GM12878 (cell line): ENCODE measurements around the gene GPR68. TPM values are rescaled to one million over a fixed set of nuclear protein-coding genes. Genes with fewer than 3 reads are reported as not detected.

ENCODE experiments used
- ATAC-seq: fragments of 200-7000 bp; cut with Tn5 transposase; 3 replicates; pipeline ENCODE4 v1.9.1; 2020; ENCODE audit warnings: mild to moderate bottlenecking, moderate library complexity
- BruUV-seq: library from RNA; stranded (reverse); fragments of 400-500 nt; replicated peaks from 2 replicates; lab custom pipeline; 2021; lab: Mats Ljungman, UMichigan
- CTCF ChIA-PET: fragments of 300-600 bp; sonication (Branson Sonifier 250); formaldehyde crosslinking; extraction: SDS; loops from one replicate; lab custom pipeline; 2021; ENCODE audit warnings: inconsistent platforms; lab: Yijun Ruan, JAX
- POLR2A ChIA-PET: fragments of 350-600 bp; formaldehyde crosslinking; extraction: SDS; loops from one replicate; lab custom pipeline; 2021; ENCODE audit warnings: inconsistent platforms; lab: Charles Lee
- RAD21 ChIA-PET: fragments of 300-600 bp; sonication (Branson Sonifier 250); formaldehyde crosslinking; loops from one replicate; lab custom pipeline; 2023; ENCODE audit warnings: antibody characterized with exemption; ENCODE audit not compliant: unreplicated experiment; lab: Charles Lee
- SMC1A ChIA-PET: fragments of 300-600 bp; sonication (Branson Sonifier 250); formaldehyde crosslinking; loops from one replicate; lab custom pipeline; 2023; ENCODE audit not compliant: unreplicated experiment, uncharacterized antibody; lab: Charles Lee
- DNase-seq: peaks from one replicate; pipeline ENCODE4 v3.0.0-alpha.2; 2011; ENCODE audit warnings: low read depth, low spot score
- FAIRE-seq: peaks from 3 replicates; lab custom pipeline; 2011; peaks lifted over from hg19 to GRCh38; lab: Jason Lieb, UNC
- H2AFZ ChIP-seq: 2 replicates; pipeline ENCODE4 v1.6.0; 2011; ENCODE audit warnings: low read depth, low read length, control low read depth; ENCODE audit not compliant: control insufficient read depth
- H3K27ac ChIP-seq: 2 replicates; pipeline ENCODE4 v1.5.1; 2011; ENCODE audit warnings: control low read depth; ENCODE audit not compliant: control insufficient read depth, insufficient read depth
- H3K27me3 ChIP-seq, 2 experiments: replicated peaks in 1 of 2; 2 replicates each; pipeline versions ENCODE4 v1.6.0 to v1.6.1; 2011; ENCODE audit warnings: low read length in 1 of 2; ENCODE audit not compliant: control insufficient read depth in 2 of 2, insufficient read depth in 2 of 2
- H3K36me3 ChIP-seq, 2 experiments: 2 replicates each; pipeline ENCODE4 v1.5.1; 2011; ENCODE audit warnings: low read length in 1 of 2; ENCODE audit not compliant: control insufficient read depth in 2 of 2, insufficient read depth in 2 of 2
- H3K4me1 ChIP-seq: 2 replicates; pipeline ENCODE4 v1.6.1; 2011; ENCODE audit warnings: mild to moderate bottlenecking, low read length, moderate library complexity, mixed read lengths; ENCODE audit not compliant: control insufficient read depth, insufficient read depth
- H3K4me2 ChIP-seq: 2 replicates; pipeline ENCODE4 v1.6.0; 2011; ENCODE audit warnings: control low read depth; ENCODE audit not compliant: control insufficient read depth, insufficient read depth
- H3K4me3 ChIP-seq: fragments of 200-600 bp; sonication (generic); 2 replicates; pipeline ENCODE4 v1.5.1; 2016
- H3K79me2 ChIP-seq: 2 replicates; pipeline ENCODE4 v1.6.0; 2011; ENCODE audit warnings: low read length; ENCODE audit not compliant: control insufficient read depth, insufficient read depth
- H3K9ac ChIP-seq: 2 replicates; pipeline ENCODE4 v1.8.0; 2011; ENCODE audit warnings: low read length, control low read depth, mixed read lengths; ENCODE audit not compliant: control insufficient read depth, insufficient read depth
- H3K9me3 ChIP-seq: replicated peaks from 3 replicates; pipeline ENCODE4 v1.5.1; 2011; ENCODE audit warnings: mild to moderate bottlenecking, low read length; ENCODE audit not compliant: control insufficient read depth, insufficient read depth
- H4K20me1 ChIP-seq: 2 replicates; pipeline ENCODE4 v1.6.0; 2011; ENCODE audit not compliant: control insufficient read depth, insufficient read depth
- BACH1 ChIP-seq: fragments of 450-650 bp; IDR thresholded peaks from 2 replicates; pipeline ENCODE4 v1.6.1; 2017; ENCODE audit warnings: mild to moderate bottlenecking, borderline replicate concordance
- BRCA1 ChIP-seq: IDR thresholded peaks from 2 replicates; pipeline ENCODE4 v1.6.1; 2011; ENCODE audit warnings: low read depth, low read length, improper control_type of control experiment
- CHD1 ChIP-seq: IDR thresholded peaks from 2 replicates; pipeline ENCODE4 v1.6.1; 2012; ENCODE audit warnings: low read depth, low read length, improper control_type of control experiment
- CREB1 ChIP-seq: IDR thresholded peaks from 2 replicates; pipeline ENCODE4 v1.6.1; 2012; ENCODE audit warnings: low read depth, mild to moderate bottlenecking, inconsistent platforms
- ESRRA ChIP-seq: IDR thresholded peaks from 2 replicates; pipeline ENCODE4 v1.6.1; 2012; ENCODE audit warnings: mild to moderate bottlenecking, low read length, improper control_type of control experiment
- HCFC1 ChIP-seq: fragments of 150-350 bp; IDR thresholded peaks from 2 replicates; pipeline ENCODE4 v1.6.1; 2014; ENCODE audit warnings: low read length
- HSF1 ChIP-seq: fragments of 150-350 bp; IDR thresholded peaks from 2 replicates; pipeline ENCODE4 v1.6.1; 2014; ENCODE audit warnings: mild to moderate bottlenecking, low read depth, low read length
- MAX ChIP-seq: IDR thresholded peaks from 2 replicates; pipeline ENCODE4 v1.6.1; 2012; ENCODE audit warnings: low read depth, low read length, improper control_type of control experiment
- NFXL1 ChIP-seq: fragments of 450-650 bp; IDR thresholded peaks from 2 replicates; pipeline ENCODE4 v1.6.1; 2017; ENCODE audit warnings: antibody characterized with exemption, mild to moderate bottlenecking, borderline replicate concordance
- SIN3A ChIP-seq: IDR thresholded peaks from 2 replicates; pipeline ENCODE4 v1.6.1; 2012; ENCODE audit warnings: low read depth, low read length, improper control_type of control experiment
- TARDBP ChIP-seq: IDR thresholded peaks from 2 replicates; pipeline ENCODE4 v1.6.1; 2016; ENCODE audit warnings: borderline replicate concordance
- ZNF217 ChIP-seq: fragments of 450-650 bp; IDR thresholded peaks from 2 replicates; pipeline ENCODE4 v1.6.1; 2017; ENCODE audit warnings: antibody characterized with exemption, mild to moderate bottlenecking
- WGBS: methylation state at CpG from one replicate; pipeline ENCODE4 v1.1.6; 2016; ENCODE audit warnings: low lambda C conversion rate; ENCODE audit not compliant: insufficient replicate concordance, insufficient coverage; ENCODE audit errors: missing lambda C conversion rate; 5-methylcytosine and 5-hydroxymethylcytosine counted together
- in situ Hi-C: fragments of 300-500 bp; cut with MboI; formaldehyde crosslinking; loops from 9 replicates; pipeline ENCODE4 v1.14.3; 2018; ENCODE audit warnings: mixed read lengths
- intact Hi-C: fragments of 100-400 bp; cut with micrococcal nuclease; formaldehyde crosslinking; loops from one replicate; pipeline ENCODE4 v1.14.2; 2022; ENCODE audit not compliant: unreplicated experiment
- polyA plus RNA-seq, 11 experiments: library from polyadenylated mRNA; depleted of rRNA in 4 of 11; unstranded in 6 of 11; stranded (reverse) in 5 of 11; fragments of >200 nt; fragmentation: Nextera tagmentation in 4 of 11; fragmentation: Illumina TruSeq in 1 of 11; extraction: Ambion mirVana in 4 of 11; extraction: Trizol in 1 of 11; gene quantifications; 1 replicate in 1 of 11; 2 replicates in 10 of 11; pipeline versions ENCODE4 v1.2.1 to v1.2.3, GENCODE V29; 2011 to 2016; ENCODE audit warnings: inconsistent platforms in 2 of 11, missing spikeins in 2 of 11, low read depth in 1 of 11
- total RNA-seq, 4 experiments: library from RNA; depleted of rRNA in 3 of 4; stranded (reverse); fragments of >200 nt in 3 of 4; fragmentation: Illumina TruSeq in 1 of 4; extraction: Trizol in 1 of 4; gene quantifications; 2 replicates each; pipeline versions ENCODE4 v1.2.1 to v1.2.3, GENCODE V29; 2013 to 2021
- TF ChIP-seq, protein P1 (sequence below): fragments of 450-650 bp; IDR thresholded peaks from 2 replicates; pipeline ENCODE4 v1.6.1; 2017; ENCODE audit warnings: borderline replicate concordance
- TF ChIP-seq, protein P2 (sequence below): IDR thresholded peaks from 2 replicates; pipeline ENCODE4 v1.6.1; 2012; ENCODE audit warnings: improper control_type of control experiment, low read depth, low read length; ENCODE audit not compliant: insufficient replicate concordance
- TF ChIP-seq, protein P3 (sequence below), 3 experiments: IDR thresholded peaks in 2 of 3; conservative IDR thresholded peaks in 1 of 3; 2 replicates each; pipeline ENCODE4 v1.5.1; 2011; ENCODE audit warnings: low read depth in 3 of 3, low read length in 3 of 3, mild to moderate bottlenecking in 3 of 3, control low read depth in 2 of 3, moderate library complexity in 2 of 3, inconsistent platforms in 1 of 3, mixed read lengths in 1 of 3; ENCODE audit not compliant: control insufficient read depth in 2 of 3, insufficient read depth in 1 of 3; ENCODE audit errors: extremely low read depth in 1 of 3

The GPR68 gene
- total and polyA plus RNA-seq, 10 of the 15 experiments (the other 5 are each of a cell fraction or from before 2014, with no cell fraction given), result 0.06 to 3.4 (median 1.8) TPM

DNA sequence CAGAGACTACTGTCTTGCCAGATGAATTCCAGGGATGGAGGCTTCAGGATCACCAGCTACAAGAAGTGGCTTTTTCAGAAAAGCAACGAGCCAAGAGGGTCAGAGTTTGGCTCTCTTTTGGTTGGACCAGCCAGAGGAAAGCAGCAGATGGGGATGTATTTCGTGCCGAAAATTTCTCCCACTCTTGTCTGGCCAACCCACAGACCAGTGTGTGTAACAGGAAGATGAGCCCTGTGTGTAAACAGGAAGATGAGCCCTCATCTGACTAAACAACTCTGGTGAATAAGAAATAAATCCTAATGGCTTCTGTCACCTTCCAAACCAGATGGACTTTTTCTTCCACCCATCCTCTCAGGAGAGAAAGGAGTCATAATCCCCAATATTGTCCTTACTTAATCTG, 13.1 kb downstream of the GPR68 start:
- SMC1A ChIA-PET, result no interaction called here
- Histone ChIP-seq H3K27ac (no peak overlapping the region), H3K4me3 (no peak overlapping the region), H3K4me1 (peaks cover 50% of the 10 kb centered on the region), H3K27me3 (no peaks in the 10 kb centered on the region), H3K36me3 (peaks cover 0 to 8% of the 10 kb centered on the region in 2 experiments; a peak in 2 of 4 replicates), H4K20me1 (no peaks in the 10 kb centered on the region), H3K79me2 (no peaks in the 10 kb centered on the region; the same call in 1 of the 2 replicates), H3K4me2 (no peak overlapping the region), H2AFZ (no peak overlapping the region), H3K9me3 (peaks cover 10% of the 10 kb centered on the region), H3K9ac (no peak overlapping the region)
- intact Hi-C loops, result no loop called here
- no TSS peak for BruUV-seq
- in situ Hi-C loops, result no loop called here
- 59% methylated on average over 3 of the region's 3 CpGs for WGBS
- no peak for FAIRE-seq
- CTCF ChIA-PET, result no interaction called here
- POLR2A ChIA-PET, result no interaction called here
- no peak for DNase-seq
- RAD21 ChIA-PET, result no interaction called here
- no peak for ATAC-seq
- TF ChIP-seq HCFC1 (no peak), TARDBP (no peak), BACH1 (no peak), CREB1 (no peak), ZNF217 (no peak), MAX (no peak), SIN3A (no peak), CHD1 (no peak), HSF1 (no peak), BRCA1 (no peak), ESRRA (no peak), NFXL1 (no peak)
- TF ChIP-seq, protein P1, sequence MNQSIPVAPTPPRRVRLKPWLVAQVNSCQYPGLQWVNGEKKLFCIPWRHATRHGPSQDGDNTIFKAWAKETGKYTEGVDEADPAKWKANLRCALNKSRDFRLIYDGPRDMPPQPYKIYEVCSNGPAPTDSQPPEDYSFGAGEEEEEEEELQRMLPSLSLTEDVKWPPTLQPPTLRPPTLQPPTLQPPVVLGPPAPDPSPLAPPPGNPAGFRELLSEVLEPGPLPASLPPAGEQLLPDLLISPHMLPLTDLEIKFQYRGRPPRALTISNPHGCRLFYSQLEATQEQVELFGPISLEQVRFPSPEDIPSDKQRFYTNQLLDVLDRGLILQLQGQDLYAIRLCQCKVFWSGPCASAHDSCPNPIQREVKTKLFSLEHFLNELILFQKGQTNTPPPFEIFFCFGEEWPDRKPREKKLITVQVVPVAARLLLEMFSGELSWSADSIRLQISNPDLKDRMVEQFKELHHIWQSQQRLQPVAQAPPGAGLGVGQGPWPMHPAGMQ, result no peak
- TF ChIP-seq, protein P2, sequence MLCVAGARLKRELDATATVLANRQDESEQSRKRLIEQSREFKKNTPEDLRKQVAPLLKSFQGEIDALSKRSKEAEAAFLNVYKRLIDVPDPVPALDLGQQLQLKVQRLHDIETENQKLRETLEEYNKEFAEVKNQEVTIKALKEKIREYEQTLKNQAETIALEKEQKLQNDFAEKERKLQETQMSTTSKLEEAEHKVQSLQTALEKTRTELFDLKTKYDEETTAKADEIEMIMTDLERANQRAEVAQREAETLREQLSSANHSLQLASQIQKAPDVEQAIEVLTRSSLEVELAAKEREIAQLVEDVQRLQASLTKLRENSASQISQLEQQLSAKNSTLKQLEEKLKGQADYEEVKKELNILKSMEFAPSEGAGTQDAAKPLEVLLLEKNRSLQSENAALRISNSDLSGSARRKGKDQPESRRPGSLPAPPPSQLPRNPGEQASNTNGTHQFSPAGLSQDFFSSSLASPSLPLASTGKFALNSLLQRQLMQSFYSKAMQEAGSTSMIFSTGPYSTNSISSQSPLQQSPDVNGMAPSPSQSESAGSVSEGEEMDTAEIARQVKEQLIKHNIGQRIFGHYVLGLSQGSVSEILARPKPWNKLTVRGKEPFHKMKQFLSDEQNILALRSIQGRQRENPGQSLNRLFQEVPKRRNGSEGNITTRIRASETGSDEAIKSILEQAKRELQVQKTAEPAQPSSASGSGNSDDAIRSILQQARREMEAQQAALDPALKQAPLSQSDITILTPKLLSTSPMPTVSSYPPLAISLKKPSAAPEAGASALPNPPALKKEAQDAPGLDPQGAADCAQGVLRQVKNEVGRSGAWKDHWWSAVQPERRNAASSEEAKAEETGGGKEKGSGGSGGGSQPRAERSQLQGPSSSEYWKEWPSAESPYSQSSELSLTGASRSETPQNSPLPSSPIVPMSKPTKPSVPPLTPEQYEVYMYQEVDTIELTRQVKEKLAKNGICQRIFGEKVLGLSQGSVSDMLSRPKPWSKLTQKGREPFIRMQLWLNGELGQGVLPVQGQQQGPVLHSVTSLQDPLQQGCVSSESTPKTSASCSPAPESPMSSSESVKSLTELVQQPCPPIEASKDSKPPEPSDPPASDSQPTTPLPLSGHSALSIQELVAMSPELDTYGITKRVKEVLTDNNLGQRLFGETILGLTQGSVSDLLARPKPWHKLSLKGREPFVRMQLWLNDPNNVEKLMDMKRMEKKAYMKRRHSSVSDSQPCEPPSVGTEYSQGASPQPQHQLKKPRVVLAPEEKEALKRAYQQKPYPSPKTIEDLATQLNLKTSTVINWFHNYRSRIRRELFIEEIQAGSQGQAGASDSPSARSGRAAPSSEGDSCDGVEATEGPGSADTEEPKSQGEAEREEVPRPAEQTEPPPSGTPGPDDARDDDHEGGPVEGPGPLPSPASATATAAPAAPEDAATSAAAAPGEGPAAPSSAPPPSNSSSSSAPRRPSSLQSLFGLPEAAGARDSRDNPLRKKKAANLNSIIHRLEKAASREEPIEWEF, result no peak
- TF ChIP-seq, protein P3, sequence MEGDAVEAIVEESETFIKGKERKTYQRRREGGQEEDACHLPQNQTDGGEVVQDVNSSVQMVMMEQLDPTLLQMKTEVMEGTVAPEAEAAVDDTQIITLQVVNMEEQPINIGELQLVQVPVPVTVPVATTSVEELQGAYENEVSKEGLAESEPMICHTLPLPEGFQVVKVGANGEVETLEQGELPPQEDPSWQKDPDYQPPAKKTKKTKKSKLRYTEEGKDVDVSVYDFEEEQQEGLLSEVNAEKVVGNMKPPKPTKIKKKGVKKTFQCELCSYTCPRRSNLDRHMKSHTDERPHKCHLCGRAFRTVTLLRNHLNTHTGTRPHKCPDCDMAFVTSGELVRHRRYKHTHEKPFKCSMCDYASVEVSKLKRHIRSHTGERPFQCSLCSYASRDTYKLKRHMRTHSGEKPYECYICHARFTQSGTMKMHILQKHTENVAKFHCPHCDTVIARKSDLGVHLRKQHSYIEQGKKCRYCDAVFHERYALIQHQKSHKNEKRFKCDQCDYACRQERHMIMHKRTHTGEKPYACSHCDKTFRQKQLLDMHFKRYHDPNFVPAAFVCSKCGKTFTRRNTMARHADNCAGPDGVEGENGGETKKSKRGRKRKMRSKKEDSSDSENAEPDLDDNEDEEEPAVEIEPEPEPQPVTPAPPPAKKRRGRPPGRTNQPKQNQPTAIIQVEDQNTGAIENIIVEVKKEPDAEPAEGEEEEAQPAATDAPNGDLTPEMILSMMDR (IDR thresholded peaks at IDR 0.05 in 2 of 3, conservative IDR thresholded peaks at IDR 0.05 in 1 of 3; ENCODE audit: control insufficient read depth in 2 of 3, extremely low read depth in 1 of 3, insufficient read depth in 1 of 3, low read depth in 3 of 3, low read length in 3 of 3), result no peak
